MCF 10A (cell line): Measurements from ENCODE around the gene CNPY4. TPM values are rescaled to one million over a fixed set of nuclear protein-coding genes. Genes with fewer than 3 reads are reported as not detected.

ENCODE experiments used
- BruUV-seq: library from RNA; stranded (reverse); fragments of 400-500 nt; replicated peaks from 2 replicates; lab custom pipeline; 2021; lab: Mats Ljungman, UMichigan
- CTCF ChIA-PET: fragments of 300-600 bp; sonication (Branson Sonifier 250); formaldehyde crosslinking; extraction: SDS; loops from one replicate; lab custom pipeline; 2021; ENCODE audit warnings: antibody characterized with exemption, inconsistent platforms; lab: Yijun Ruan, JAX
- POLR2A ChIA-PET: fragments of 300-600, 350-650 bp; sonication (Branson Sonifier 250); formaldehyde crosslinking; extraction: SDS; loops from one replicate; lab custom pipeline; 2020; ENCODE audit warnings: antibody characterized with exemption, inconsistent platforms; lab: Yijun Ruan, JAX
- DNase-seq: peaks from one replicate; pipeline ENCODE4 v3.0.0-alpha.2; 2018; ENCODE audit not compliant: unreplicated experiment
- H3K27ac Mint-ChIP-seq: one replicate; pipeline ENCODE4 v1.8.0; 2022; ENCODE audit warnings: mild to moderate bottlenecking, low read depth, mixed read lengths; ENCODE audit not compliant: unreplicated experiment
- H3K27me3 Mint-ChIP-seq: one replicate; pipeline ENCODE4 v1.8.0; 2022; ENCODE audit warnings: mixed read lengths; ENCODE audit not compliant: insufficient read depth, unreplicated experiment
- H3K36me3 Mint-ChIP-seq: one replicate; pipeline ENCODE4 v1.8.0; 2022; ENCODE audit warnings: mild to moderate bottlenecking, moderate library complexity, mixed read lengths; ENCODE audit not compliant: insufficient read depth, unreplicated experiment
- H3K4me1 Mint-ChIP-seq: one replicate; pipeline ENCODE4 v1.8.0; 2022; ENCODE audit warnings: mixed read lengths; ENCODE audit not compliant: insufficient read depth, unreplicated experiment
- H3K4me3 Mint-ChIP-seq: one replicate; pipeline ENCODE4 v1.8.0; 2022; ENCODE audit warnings: mild to moderate bottlenecking, moderate library complexity, mixed read lengths; ENCODE audit not compliant: unreplicated experiment
- H3K9me3 Mint-ChIP-seq: one replicate; pipeline ENCODE4 v1.8.0; 2022; ENCODE audit warnings: mixed read lengths; ENCODE audit not compliant: unreplicated experiment
- intact Hi-C: fragments of 100-400 bp; cut with micrococcal nuclease; formaldehyde crosslinking; loops from 2 replicates; pipeline ENCODE4 v1.14.1; 2022
- total RNA-seq: library from RNA; stranded (reverse); gene quantifications from 2 replicates; pipeline ENCODE4 v1.2.3, GENCODE V29; 2022
- TF ChIP-seq, protein P1 (sequence below): fragments of 200-600 bp; IDR thresholded peaks from one replicate; pipeline ENCODE4 v1.8.0; 2022; ENCODE audit warnings: antibody characterized with exemption, mild to moderate bottlenecking; ENCODE audit not compliant: unreplicated experiment

The CNPY4 gene
- total RNA-seq, 1 experiment from 2014 or later = 2.9 TPM

DNA sequence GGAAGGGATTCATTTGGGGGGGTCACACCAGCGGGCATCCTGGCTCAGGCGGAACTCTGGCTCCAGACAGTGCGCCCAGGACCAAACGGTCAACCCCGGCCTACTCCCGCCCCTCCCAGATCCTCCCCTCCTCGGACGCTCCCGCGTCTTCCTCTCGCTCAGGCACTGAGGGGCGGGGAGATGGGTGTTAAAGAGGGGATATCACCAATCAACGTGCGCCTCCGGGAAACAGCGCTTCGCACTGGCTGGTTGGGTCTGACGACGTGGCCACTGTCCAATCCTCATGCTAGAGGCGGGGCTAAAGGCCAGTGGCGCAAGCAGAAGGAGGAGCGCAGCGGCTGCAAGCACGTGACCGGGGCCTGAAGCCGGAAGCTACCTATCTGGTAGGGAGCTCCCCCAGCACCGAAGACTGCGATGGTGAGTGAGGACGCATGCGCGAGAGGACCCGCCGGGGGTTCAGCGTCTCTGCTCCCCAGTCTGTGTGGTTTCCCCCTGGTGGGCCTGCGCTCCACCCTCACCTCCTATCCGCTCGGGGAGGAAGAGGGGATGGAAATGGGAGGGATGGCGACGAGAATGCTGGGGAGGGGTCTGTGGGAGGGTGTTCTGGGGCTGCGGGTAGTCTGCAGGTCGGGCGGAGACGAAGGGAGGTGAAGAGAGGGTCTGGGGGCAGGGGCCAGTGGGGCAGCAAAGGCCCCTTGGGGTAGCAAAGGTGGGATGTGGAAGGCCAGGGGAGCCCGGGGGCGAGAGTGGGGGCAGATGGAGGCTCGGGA, 29.3 kb downstream of the CNPY4 start, which contains the start of gene LAMTOR4:
Gene LAMTOR4, plus strand, starts transcription at position 360 of the 770 bp plus-strand sequence. Its CDS starts 55 bp downstream, at position 415.
- no TSS peak for BruUV-seq

DNA sequence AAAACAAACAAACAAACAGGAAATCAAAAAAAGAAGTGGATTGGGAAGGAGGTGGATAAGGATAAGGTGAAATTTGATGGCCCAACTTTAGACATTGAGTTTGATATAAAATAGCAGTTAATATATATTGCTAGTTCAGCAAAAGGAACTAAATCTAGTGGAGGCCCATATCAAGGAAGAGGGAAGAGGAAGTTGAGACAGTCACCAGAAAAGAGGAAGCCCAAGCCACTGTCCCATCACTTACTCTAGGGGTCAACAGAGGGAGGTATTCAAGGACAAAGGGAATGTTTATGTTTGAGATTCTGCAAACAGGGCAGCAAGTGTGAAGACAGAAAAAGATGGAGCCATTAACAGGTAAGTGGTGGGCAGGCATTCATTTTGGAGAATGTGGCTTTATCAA, 33.0 kb downstream of the CNPY4 start:
- POLR2A ChIA-PET = interaction anchor here (0.6 kb wide), 1 partner anchor 50 kb away, joined by 3 read pairs; no protein-coding TSS in a partner anchor
- H3K9me3 Mint-ChIP-seq = no peaks in the 10 kb centered on the region
- TF ChIP-seq, protein P1, sequence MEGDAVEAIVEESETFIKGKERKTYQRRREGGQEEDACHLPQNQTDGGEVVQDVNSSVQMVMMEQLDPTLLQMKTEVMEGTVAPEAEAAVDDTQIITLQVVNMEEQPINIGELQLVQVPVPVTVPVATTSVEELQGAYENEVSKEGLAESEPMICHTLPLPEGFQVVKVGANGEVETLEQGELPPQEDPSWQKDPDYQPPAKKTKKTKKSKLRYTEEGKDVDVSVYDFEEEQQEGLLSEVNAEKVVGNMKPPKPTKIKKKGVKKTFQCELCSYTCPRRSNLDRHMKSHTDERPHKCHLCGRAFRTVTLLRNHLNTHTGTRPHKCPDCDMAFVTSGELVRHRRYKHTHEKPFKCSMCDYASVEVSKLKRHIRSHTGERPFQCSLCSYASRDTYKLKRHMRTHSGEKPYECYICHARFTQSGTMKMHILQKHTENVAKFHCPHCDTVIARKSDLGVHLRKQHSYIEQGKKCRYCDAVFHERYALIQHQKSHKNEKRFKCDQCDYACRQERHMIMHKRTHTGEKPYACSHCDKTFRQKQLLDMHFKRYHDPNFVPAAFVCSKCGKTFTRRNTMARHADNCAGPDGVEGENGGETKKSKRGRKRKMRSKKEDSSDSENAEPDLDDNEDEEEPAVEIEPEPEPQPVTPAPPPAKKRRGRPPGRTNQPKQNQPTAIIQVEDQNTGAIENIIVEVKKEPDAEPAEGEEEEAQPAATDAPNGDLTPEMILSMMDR = no peak
- H3K4me3 Mint-ChIP-seq = no peak overlapping the region
- peaks cover 44% of the 10 kb centered on the region for H3K36me3 Mint-ChIP-seq
- BruUV-seq = no TSS peak
- peaks cover 22% of the 10 kb centered on the region for H3K4me1 Mint-ChIP-seq
- no peaks in the 10 kb centered on the region for H3K27me3 Mint-ChIP-seq
- DNase-seq = no peak
- intact Hi-C loops = no loop called here
- CTCF ChIA-PET = interaction anchor here (0.7 kb wide), 1 partner anchor 17 kb away, joined by 3 read pairs; no protein-coding TSS in a partner anchor
- no peak overlapping the region for H3K27ac Mint-ChIP-seq

More for the DNA sequence above, 29.3 kb downstream of the CNPY4 start, which contains the start of gene LAMTOR4:
- TF ChIP-seq, protein P1 = no peak
- intact Hi-C loops = no loop called here
- DNase-seq = peak; percentile 99
- peaks cover 14% of the 10 kb centered on the region for H3K4me1 Mint-ChIP-seq
- no peaks in the 10 kb centered on the region for H3K27me3 Mint-ChIP-seq
- ChIA-PET CTCF (interaction anchor here (0.6 to 1.3 kb wide), 2 partner anchors 18 to 67 kb away, joined by 3 read pairs; no protein-coding TSS in a partner anchor), POLR2A (interaction anchor here (0.6 to 4.3 kb wide), 22 partner anchors 8 to 280 kb away, joined by 3 to 58 read pairs (median 4); partner anchors contain the start of genes AP4M1, COPS6, GAL3ST4 and GPC2)
- peak within 1 kb of the TSS; percentile 82 for H3K27ac Mint-ChIP-seq
- peak within 1 kb of the TSS; percentile 92 for H3K4me3 Mint-ChIP-seq
- H3K9me3 Mint-ChIP-seq = no peaks in the 10 kb centered on the region
- peaks cover 27% of the 10 kb centered on the region for H3K36me3 Mint-ChIP-seq

DNA sequence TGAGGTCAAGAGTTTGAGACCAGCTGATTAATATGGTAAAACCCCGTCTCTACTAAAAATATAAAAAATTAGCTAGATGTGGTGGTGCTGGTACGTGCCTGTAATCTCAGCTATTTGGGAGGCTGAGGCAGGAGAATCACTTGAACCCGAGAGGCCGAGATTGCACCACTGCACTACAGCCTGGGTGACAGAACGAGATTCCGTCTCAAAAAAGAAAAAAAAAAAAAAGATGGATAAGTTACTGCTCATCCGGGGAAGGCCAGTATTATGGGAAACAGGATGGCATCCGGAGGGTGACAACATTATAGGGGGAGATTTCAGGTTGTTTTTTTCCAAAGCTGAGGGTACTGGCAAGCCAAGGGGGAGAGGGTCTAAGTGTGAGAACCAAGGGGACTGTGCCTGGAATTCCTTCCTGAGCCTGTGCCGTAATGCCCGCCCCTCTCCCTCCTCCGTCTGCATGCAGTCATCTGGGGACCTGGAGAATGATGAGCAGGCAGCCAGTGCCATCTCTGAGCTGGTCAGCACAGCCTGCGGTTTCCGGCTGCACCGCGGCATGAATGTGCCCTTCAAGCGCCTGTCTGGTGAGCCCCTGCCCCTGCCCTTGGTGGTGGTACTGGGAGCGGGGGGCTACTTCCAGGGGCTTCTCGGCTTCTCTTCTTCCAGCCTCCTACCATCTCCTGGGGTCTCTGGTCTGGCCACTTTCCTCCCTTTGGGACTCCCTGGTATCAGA, 33.7 kb downstream of the CNPY4 start:
- CTCF ChIA-PET = interaction anchor here (0.7 kb wide), 1 partner anchor 18 kb away, joined by 3 read pairs; no protein-coding TSS in a partner anchor

More for the DNA sequence above, 33.7 kb downstream of the CNPY4 start:
- POLR2A ChIA-PET = interaction anchor here (0.6 kb wide), 1 partner anchor 49 kb away, joined by 3 read pairs; no protein-coding TSS in a partner anchor
- Mint-ChIP-seq H3K27ac (no peak overlapping the region), H3K9me3 (no peaks in the 10 kb centered on the region), H3K36me3 (peaks cover 44% of the 10 kb centered on the region), H3K4me3 (no peak overlapping the region), H3K4me1 (peaks cover 26% of the 10 kb centered on the region), H3K27me3 (no peaks in the 10 kb centered on the region)
- no peak for DNase-seq
- BruUV-seq = TSS peak; percentile 16
- intact Hi-C loops = no loop called here
- TF ChIP-seq, protein P1 = no peak
